GM13976 (cell line): ENCODE data around the gene ABLIM2.

Source experiments
- DNase-seq: peaks from one replicate; pipeline ENCODE4 v3.0.0; 2012; ENCODE audit warnings: low spot score
- in situ Hi-C: fragments of 300-500 bp; cut with MboI; formaldehyde crosslinking; loops from one replicate; pipeline ENCODE4 v1.12.0; 2022; ENCODE audit warnings: low sequenced_read_pairs, mixed read lengths, inconsistent platforms; ENCODE audit not compliant: unreplicated experiment
- TF ChIP-seq, protein P1 (sequence below): IDR thresholded peaks from 2 replicates; pipeline ENCODE4 v1.5.1; 2012; ENCODE audit warnings: borderline replicate concordance, mild to moderate bottlenecking; ENCODE audit not compliant: insufficient read depth; ENCODE audit errors: extremely low read depth, missing control alignments, control extremely low read depth

Gene ABLIM2

DNA sequence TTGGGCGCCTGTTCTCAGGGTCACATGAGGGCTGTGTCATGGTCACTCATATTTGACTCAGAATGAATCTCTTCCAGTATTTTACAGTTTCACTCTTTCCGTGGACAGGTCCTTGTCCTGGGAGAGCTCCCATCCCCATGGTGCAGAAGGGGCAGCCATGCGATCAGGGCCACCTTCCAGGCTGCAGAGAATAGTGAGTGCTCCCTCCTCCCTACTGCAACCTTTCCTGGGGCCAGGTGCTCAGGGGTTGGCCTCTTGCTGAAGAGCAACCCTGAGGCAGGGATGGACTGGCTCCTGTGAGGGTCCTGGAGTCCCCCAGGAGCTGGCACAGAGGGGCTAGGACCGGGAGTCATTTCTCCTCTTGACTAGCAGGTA, 108.4 kb downstream of the ABLIM2 start:
- in situ Hi-C loops: no loop called here
- no peak for DNase-seq
- TF ChIP-seq, protein P1, sequence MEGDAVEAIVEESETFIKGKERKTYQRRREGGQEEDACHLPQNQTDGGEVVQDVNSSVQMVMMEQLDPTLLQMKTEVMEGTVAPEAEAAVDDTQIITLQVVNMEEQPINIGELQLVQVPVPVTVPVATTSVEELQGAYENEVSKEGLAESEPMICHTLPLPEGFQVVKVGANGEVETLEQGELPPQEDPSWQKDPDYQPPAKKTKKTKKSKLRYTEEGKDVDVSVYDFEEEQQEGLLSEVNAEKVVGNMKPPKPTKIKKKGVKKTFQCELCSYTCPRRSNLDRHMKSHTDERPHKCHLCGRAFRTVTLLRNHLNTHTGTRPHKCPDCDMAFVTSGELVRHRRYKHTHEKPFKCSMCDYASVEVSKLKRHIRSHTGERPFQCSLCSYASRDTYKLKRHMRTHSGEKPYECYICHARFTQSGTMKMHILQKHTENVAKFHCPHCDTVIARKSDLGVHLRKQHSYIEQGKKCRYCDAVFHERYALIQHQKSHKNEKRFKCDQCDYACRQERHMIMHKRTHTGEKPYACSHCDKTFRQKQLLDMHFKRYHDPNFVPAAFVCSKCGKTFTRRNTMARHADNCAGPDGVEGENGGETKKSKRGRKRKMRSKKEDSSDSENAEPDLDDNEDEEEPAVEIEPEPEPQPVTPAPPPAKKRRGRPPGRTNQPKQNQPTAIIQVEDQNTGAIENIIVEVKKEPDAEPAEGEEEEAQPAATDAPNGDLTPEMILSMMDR: no peak

- no peak for DNase-seq
- TF ChIP-seq, protein P1: no peak
- in situ Hi-C loops: no loop called here
Measured at GRCh38 chr4:8048856-8049676, 109.5 kb downstream of the ABLIM2 start.

GRCh38 chr4:8047837-8048678, 110.6 kb downstream of the ABLIM2 start:
- DNase-seq: no peak
- TF ChIP-seq, protein P1: no peak
- in situ Hi-C loops: no loop called here

GRCh38 chr4:8046925-8047541, 111.6 kb downstream of the ABLIM2 start:
- in situ Hi-C loops: no loop called here
- TF ChIP-seq, protein P1: no peak
- no peak for DNase-seq

DNA sequence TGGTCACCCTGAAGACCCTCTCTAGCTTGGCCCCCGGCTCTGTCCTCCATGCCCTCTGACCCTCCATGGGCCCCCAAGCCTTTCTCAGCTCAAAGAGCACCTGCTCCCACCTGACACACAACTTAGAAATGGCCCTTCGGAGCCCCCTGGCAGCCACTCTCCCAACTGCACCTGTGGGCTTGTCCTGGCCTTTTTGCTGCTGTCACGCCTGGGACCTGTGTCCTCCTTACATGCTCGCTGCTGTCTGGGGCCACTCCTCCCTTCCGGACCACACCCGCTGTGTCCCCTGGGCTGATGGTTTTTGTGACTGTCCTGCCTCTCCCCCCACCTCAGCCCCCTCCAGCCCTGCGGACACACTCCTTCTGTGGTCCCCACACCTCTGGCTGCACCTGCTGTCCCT, 112.7 kb downstream of the ABLIM2 start:
- no peak for DNase-seq
- TF ChIP-seq, protein P1: no peak
- in situ Hi-C loops: no loop called here

GRCh38 chr4:8044699-8045098, 113.9 kb downstream of the ABLIM2 start:
- no peak for DNase-seq
- TF ChIP-seq, protein P1: no peak
- in situ Hi-C loops: no loop called here
